A673 (cell line): ENCODE data around the gene SYNE1. TPM values are rescaled to one million over a fixed set of nuclear protein-coding genes. Genes with fewer than 3 reads are reported as not detected.

Source experiments
- BruUV-seq: library from RNA; stranded (reverse); fragments of 400-500 nt; replicated peaks from 2 replicates; lab custom pipeline; 2021; lab: Mats Ljungman, UMichigan
- CTCF ChIA-PET: fragments of 300-600 bp; sonication (Branson Sonifier 250); formaldehyde crosslinking; loops from one replicate; lab custom pipeline; 2022; ENCODE audit warnings: antibody characterized with exemption; lab: Charles Lee
- POLR2A ChIA-PET: fragments of 300-600 bp; sonication (Branson Sonifier 250); formaldehyde crosslinking; loops from one replicate; lab custom pipeline; 2022; ENCODE audit warnings: antibody characterized with exemption; ENCODE audit not compliant: low non-redundant PET; lab: Charles Lee
- DNase-seq: peaks from one replicate; pipeline ENCODE4 v3.0.0-alpha.2; 2015; ENCODE audit warnings: low spot score
- H3K27ac ChIP-seq: fragments of 200-600 bp; sonication (generic); 2 replicates; pipeline ENCODE4 v1.5.1; 2016; ENCODE audit warnings: mixed run types, low read depth, mild to moderate bottlenecking, mixed read lengths, antibody characterized with exemption, low read length; ENCODE audit not compliant: poor library complexity, severe bottlenecking
- H3K27me3 ChIP-seq: fragments of 200-600 bp; sonication (generic); replicated peaks from 2 replicates; pipeline ENCODE4 v1.6.1; 2017; ENCODE audit warnings: mixed run types, low read depth, mild to moderate bottlenecking, mixed read lengths, antibody characterized with exemption, low read length; ENCODE audit not compliant: insufficient read depth, poor library complexity
- H3K36me3 ChIP-seq: fragments of 200-600 bp; sonication (generic); 2 replicates; pipeline ENCODE4 v1.6.1; 2016; ENCODE audit warnings: mixed run types, mild to moderate bottlenecking, mixed read lengths, antibody characterized with exemption, low read length; ENCODE audit not compliant: insufficient read depth, poor library complexity, severe bottlenecking
- H3K4me1 ChIP-seq: fragments of 200-600 bp; sonication (generic); 2 replicates; pipeline ENCODE4 v1.6.1; 2017; ENCODE audit warnings: mixed run types, mild to moderate bottlenecking, mixed read lengths, antibody characterized with exemption, low read length; ENCODE audit not compliant: insufficient read depth, poor library complexity, severe bottlenecking
- H3K4me3 ChIP-seq: fragments of 200-600 bp; sonication (generic); 2 replicates; pipeline ENCODE4 v1.5.1; 2016; ENCODE audit warnings: low read depth, mixed run types, mild to moderate bottlenecking, mixed read lengths, low read length; ENCODE audit not compliant: poor library complexity, severe bottlenecking
- H3K9me3 ChIP-seq: fragments of 200-600 bp; sonication (generic); 2 replicates; pipeline ENCODE4 v1.6.1; 2016; ENCODE audit warnings: mixed run types, low read depth, mild to moderate bottlenecking, mixed read lengths, antibody characterized with exemption, low read length; ENCODE audit not compliant: poor library complexity, severe bottlenecking
- EZH2 ChIP-seq: fragments of 200-600 bp; sonication (generic); IDR thresholded peaks from 2 replicates; pipeline ENCODE4 v1.6.1; 2017; ENCODE audit warnings: borderline replicate concordance, low read depth, mild to moderate bottlenecking, mixed read lengths, antibody characterized with exemption, low read length; ENCODE audit not compliant: poor library complexity, severe bottlenecking
- intact Hi-C: fragments of 100-400 bp; cut with micrococcal nuclease; formaldehyde crosslinking; loops from one replicate; pipeline ENCODE4 v1.10.0; 2022; ENCODE audit not compliant: unreplicated experiment
- total RNA-seq: library from RNA; stranded (reverse); gene quantifications from 2 replicates; pipeline ENCODE4 v1.2.3, GENCODE V29; 2021
- TF ChIP-seq, protein P1 (sequence below): fragments of 300-800, 200-600 bp; sonication (generic); conservative IDR thresholded peaks from 2 replicates; pipeline ENCODE4 v1.5.1; 2017; ENCODE audit warnings: low read depth, mild to moderate bottlenecking, antibody characterized with exemption, low read length, moderate library complexity, mixed read lengths

The SYNE1 gene
- total RNA-seq, 1 experiment from 2014 or later, result 12.1 TPM

DNA sequence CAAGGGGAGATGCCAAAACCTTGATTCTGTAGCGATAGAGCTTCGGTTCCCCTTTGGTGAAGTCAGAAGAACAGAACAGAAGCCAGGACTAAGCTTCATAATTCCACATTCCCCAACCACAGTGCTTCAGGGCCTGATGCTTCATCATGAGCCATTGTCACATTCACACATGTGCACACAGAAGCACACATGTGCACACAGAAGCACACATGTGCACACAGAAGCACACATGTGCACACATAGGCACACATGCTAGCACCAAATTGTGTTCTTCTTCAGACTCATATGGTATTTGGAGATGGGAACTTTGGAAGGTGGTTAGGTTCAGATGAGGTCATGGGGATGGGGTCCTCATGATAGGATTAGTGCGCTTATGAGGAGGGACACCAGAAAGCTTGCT lies 183.2 kb downstream of the SYNE1 start:
- H3K9me3 ChIP-seq, result no peaks in the 10 kb centered on the region
- no TSS peak for BruUV-seq
- H3K27me3 ChIP-seq, result no peaks in the 10 kb centered on the region
- intact Hi-C loops, result no loop called here
- no peaks in the 10 kb centered on the region for H3K4me1 ChIP-seq
- H3K4me3 ChIP-seq, result no peak overlapping the region
- ChIA-PET CTCF (no interaction called here), POLR2A (no interaction called here)
- DNase-seq, result no peak
- no peaks in the 10 kb centered on the region for H3K36me3 ChIP-seq
- no peak overlapping the region for H3K27ac ChIP-seq
- TF ChIP-seq EZH2, result no peak
- TF ChIP-seq, protein P1, sequence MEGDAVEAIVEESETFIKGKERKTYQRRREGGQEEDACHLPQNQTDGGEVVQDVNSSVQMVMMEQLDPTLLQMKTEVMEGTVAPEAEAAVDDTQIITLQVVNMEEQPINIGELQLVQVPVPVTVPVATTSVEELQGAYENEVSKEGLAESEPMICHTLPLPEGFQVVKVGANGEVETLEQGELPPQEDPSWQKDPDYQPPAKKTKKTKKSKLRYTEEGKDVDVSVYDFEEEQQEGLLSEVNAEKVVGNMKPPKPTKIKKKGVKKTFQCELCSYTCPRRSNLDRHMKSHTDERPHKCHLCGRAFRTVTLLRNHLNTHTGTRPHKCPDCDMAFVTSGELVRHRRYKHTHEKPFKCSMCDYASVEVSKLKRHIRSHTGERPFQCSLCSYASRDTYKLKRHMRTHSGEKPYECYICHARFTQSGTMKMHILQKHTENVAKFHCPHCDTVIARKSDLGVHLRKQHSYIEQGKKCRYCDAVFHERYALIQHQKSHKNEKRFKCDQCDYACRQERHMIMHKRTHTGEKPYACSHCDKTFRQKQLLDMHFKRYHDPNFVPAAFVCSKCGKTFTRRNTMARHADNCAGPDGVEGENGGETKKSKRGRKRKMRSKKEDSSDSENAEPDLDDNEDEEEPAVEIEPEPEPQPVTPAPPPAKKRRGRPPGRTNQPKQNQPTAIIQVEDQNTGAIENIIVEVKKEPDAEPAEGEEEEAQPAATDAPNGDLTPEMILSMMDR, result no peak

DNA sequence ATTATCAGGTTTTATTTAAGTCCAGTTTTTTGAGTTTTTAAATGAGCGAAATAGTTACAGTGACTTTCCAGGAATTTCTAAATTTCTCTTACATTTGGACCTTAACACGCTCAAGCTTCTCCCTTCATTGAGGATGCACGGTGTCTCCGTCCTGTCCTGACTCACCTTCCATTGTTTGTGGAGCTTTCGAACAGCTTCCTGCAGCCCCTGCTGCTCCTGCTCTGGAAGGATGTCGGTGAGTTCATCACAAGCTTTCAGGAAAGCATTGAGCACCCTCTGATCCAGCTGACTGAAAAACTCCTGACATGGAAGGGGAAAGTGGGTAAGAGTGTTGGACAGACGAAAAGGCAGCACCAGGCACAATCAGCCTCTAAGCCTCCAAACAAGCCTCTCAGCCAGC lies 183.7 kb downstream of the SYNE1 start:
- Histone ChIP-seq H3K9me3 (no peaks in the 10 kb centered on the region), H3K36me3 (no peaks in the 10 kb centered on the region), H3K27ac (no peak overlapping the region), H3K27me3 (no peaks in the 10 kb centered on the region), H3K4me1 (no peaks in the 10 kb centered on the region), H3K4me3 (no peak overlapping the region)
- intact Hi-C loops, result no loop called here
- no peak for TF ChIP-seq EZH2
- TF ChIP-seq, protein P1, result no peak
- ChIA-PET CTCF (no interaction called here), POLR2A (no interaction called here)
- DNase-seq, result no peak
- BruUV-seq, result no TSS peak

DNA sequence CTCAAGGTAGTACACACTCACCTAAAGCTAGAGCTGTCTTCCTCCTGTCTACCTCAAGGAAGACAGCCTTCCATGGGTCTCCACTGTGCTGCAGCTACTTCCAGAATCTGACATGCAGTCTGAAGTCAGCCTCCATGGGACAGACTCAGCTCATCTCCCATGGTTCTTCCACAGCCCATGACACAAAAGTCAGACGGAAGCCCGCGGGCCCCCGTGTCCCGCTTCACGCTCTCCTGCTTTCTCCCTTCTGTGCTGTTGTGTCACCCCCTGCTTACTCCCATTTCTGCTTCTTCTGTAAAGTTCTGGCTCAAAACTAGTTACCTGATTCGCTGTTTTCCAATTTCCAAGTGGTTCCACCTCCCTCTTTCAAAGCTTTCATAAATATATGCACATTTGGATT lies 184.5 kb downstream of the SYNE1 start:
- no peak for DNase-seq
- Histone ChIP-seq H3K27ac (no peak overlapping the region), H3K4me1 (no peaks in the 10 kb centered on the region), H3K4me3 (no peak overlapping the region), H3K27me3 (no peaks in the 10 kb centered on the region), H3K9me3 (no peaks in the 10 kb centered on the region), H3K36me3 (no peaks in the 10 kb centered on the region)
- ChIA-PET POLR2A (no interaction called here), CTCF (interaction anchor here (0.7 kb wide), 1 partner anchor 99 kb away, joined by 3 read pairs; no protein-coding TSS in a partner anchor)
- no TSS peak for BruUV-seq
- intact Hi-C loops, result no loop called here
- TF ChIP-seq, protein P1, result no peak
- no peak for TF ChIP-seq EZH2
